Erythroblast (primary cell): ENCODE results near the gene MYO1E.

Experiments
- DNase-seq, 2 experiments: peaks; one replicate each; lab custom pipeline; 2025; lab: John Stamatoyannopoulos, UW
- GATA1 ChIP-seq: IDR thresholded peaks from 2 replicates; pipeline ENCODE4 v1.6.1; 2011; ENCODE audit warnings: low read depth, mild to moderate bottlenecking, control low read depth, low read length, moderate library complexity
- POLR2A ChIP-seq: IDR thresholded peaks from 2 replicates; pipeline ENCODE4 v1.6.1; 2011; ENCODE audit warnings: mild to moderate bottlenecking, low read length

MYO1E gene

GRCh38 chr15:59229453-59229852 is 143.2 kb downstream of the MYO1E start:
- TF ChIP-seq POLR2A (no peak), GATA1 (no peak)
- no peak for DNase-seq

GRCh38 chr15:59229015-59229414 is 143.7 kb downstream of the MYO1E start:
- TF ChIP-seq GATA1 (no peak), POLR2A (no peak)

GRCh38 chr15:59227021-59227420 is 145.7 kb downstream of the MYO1E start:
- no peak for DNase-seq
- TF ChIP-seq GATA1 (no peak), POLR2A (no peak)

More at GRCh38 chr15:59229015-59229414, 143.7 kb downstream of the MYO1E start:
- DNase-seq: no peak

GRCh38 chr15:59224474-59224873 is 148.2 kb downstream of the MYO1E start:
- TF ChIP-seq POLR2A (no peak), GATA1 (no peak)
- no peak for DNase-seq

GRCh38 chr15:59223736-59224135 is 148.9 kb downstream of the MYO1E start:
- no peak for TF ChIP-seq POLR2A
- DNase-seq: no peak

- no peak for DNase-seq
- no peak for TF ChIP-seq POLR2A
- TF ChIP-seq GATA1: no peak
Observed at GRCh38 chr15:59222906-59223550, 149.6 kb downstream of the MYO1E start.

GRCh38 chr15:59221511-59222505 is 150.9 kb downstream of the MYO1E start:
- TF ChIP-seq GATA1 (no peak), POLR2A (no peak)
- no peak for DNase-seq

GRCh38 chr15:59218710-59219109 is 154.0 kb downstream of the MYO1E start:
- TF ChIP-seq POLR2A (no peak), GATA1 (no peak)

GRCh38 chr15:59217876-59218498 is 154.7 kb downstream of the MYO1E start:
- DNase-seq: no peak
- TF ChIP-seq GATA1: no peak
- TF ChIP-seq POLR2A: no peak

More at GRCh38 chr15:59218710-59219109, 154.0 kb downstream of the MYO1E start:
- DNase-seq: no peak

- no peak for TF ChIP-seq POLR2A
- no peak for TF ChIP-seq GATA1
Observed at GRCh38 chr15:59216911-59217310, 155.8 kb downstream of the MYO1E start.

GRCh38 chr15:59210186-59210585 is 162.5 kb downstream of the MYO1E start:
- no peak for DNase-seq
- TF ChIP-seq GATA1 (no peak), POLR2A (no peak)

More at GRCh38 chr15:59216911-59217310, 155.8 kb downstream of the MYO1E start:
- DNase-seq: no peak

- no peak for DNase-seq
- TF ChIP-seq POLR2A (no peak), GATA1 (no peak)
Observed at GRCh38 chr15:59208613-59209249, 163.9 kb downstream of the MYO1E start.

- DNase-seq: no peak
- TF ChIP-seq POLR2A (no peak), GATA1 (no peak)
Observed at GRCh38 chr15:59206623-59207183, 166.0 kb downstream of the MYO1E start, which contains the start of gene LDHAL6B. Gene LDHAL6B (plus strand): TSS chr15:59206843. CDS start chr15:59206941, 98 bp downstream.
